Esophagus squamous epithelium (tissue), 5 donors: ENCODE data around the gene NECTIN1. TPM values are rescaled to one million over a fixed set of nuclear protein-coding genes. Genes with fewer than 3 reads are reported as not detected.

ENCODE experiments used
- DNase-seq: peaks from one replicate; lab custom pipeline; 2025; lab: John Stamatoyannopoulos, UW
- H3K27ac ChIP-seq, 4 donors: fragments of 200-600 bp; sonication (generic); one replicate each; pipeline ENCODE4 v1.5.1; 2016 to 2019; ENCODE audit warnings: mild to moderate bottlenecking in 1 of 4
- H3K27me3 ChIP-seq, 4 donors: fragments of 200-600 bp; sonication (generic); 1 replicate in 3 of 4; 2 replicates in 1 of 4; pipeline versions ENCODE4 v1.5.1 to v1.6.0; 2017 to 2021; ENCODE audit warnings: antibody characterized with exemption in 1 of 4
- H3K36me3 ChIP-seq, 3 donors: fragments of 200-600 bp; sonication (generic); one replicate each; pipeline ENCODE4 v1.5.1; 2016 to 2019
- H3K4me1 ChIP-seq, 3 donors: fragments of 200-600 bp; sonication (generic); one replicate each; pipeline ENCODE4 v1.5.1; 2017 to 2019
- H3K4me3 ChIP-seq, 4 donors: fragments of 200-600 bp; sonication (generic); 1 replicate in 3 of 4; 2 replicates in 1 of 4; pipeline ENCODE4 v1.5.1; 2016 to 2019; ENCODE audit warnings: mild to moderate bottlenecking in 2 of 4, moderate library complexity in 1 of 4
- H3K9me3 ChIP-seq, 3 donors: fragments of 200-600 bp; sonication (generic); one replicate each; pipeline ENCODE4 v1.5.1; 2016 to 2019
- CTCF ChIP-seq, 6 experiments: fragments of 450-650 bp in 4 of 6; fragments of 200-600 bp in 2 of 6; sonication (generic) in 2 of 6; IDR thresholded peaks; one replicate each; pipeline ENCODE4 v1.5.1; 2016 to 2019; ENCODE audit warnings: antibody characterized with exemption in 6 of 6, mild to moderate bottlenecking in 4 of 6, moderate library complexity in 4 of 6
- POLR2A ChIP-seq, 4 donors: fragments of 450-650 bp; IDR thresholded peaks; one replicate each; pipeline ENCODE4 v1.6.1; 2017; ENCODE audit warnings: antibody characterized with exemption in 4 of 4, mild to moderate bottlenecking in 4 of 4, moderate library complexity in 3 of 4
- WGBS, 2 donors: methylation state at CpG; one replicate each; pipeline ENCODE4 v1.1.5; 2018; 5-methylcytosine and 5-hydroxymethylcytosine counted together
- intact Hi-C: fragments of 100-400 bp; cut with DNase I; formaldehyde crosslinking; loops from one replicate; pipeline ENCODE4 v1.15.0; 2022
- total RNA-seq, 4 donors: library from RNA; depleted of rRNA; stranded (reverse); fragments of >200 nt; gene quantifications; one replicate each; pipeline ENCODE4 v1.1.0, GENCODE V29; 2016
- donor health status: DM: yes; HTN: yes; CAD: no.

NECTIN1 gene
- total RNA-seq, 4 donors from 2014 or later, result 72.5 to 163 (median 117) TPM

- no peak for TF ChIP-seq CTCF (IDR thresholded peaks at IDR 0.05)
- no peak for TF ChIP-seq POLR2A (IDR thresholded peaks at IDR 0.05)
- intact Hi-C loops, result no loop called here
- H3K27ac ChIP-seq, result no peak overlapping the region
- H3K27me3 ChIP-seq, result no peaks in the 10 kb centered on the region
- DNase-seq, result no peak
- 83% methylated on average over 11 of the region's 21 CpGs; no CpG with 5 or more reads in 1 of the 2 donors for WGBS, 2 donors
- H3K4me3 ChIP-seq, result no peak overlapping the region
- H3K4me1 ChIP-seq, result peaks cover 42 to 93% (median 44%) of the 10 kb centered on the region in 3 donors
- H3K36me3 ChIP-seq, result peaks cover 26 to 67% (median 31%) of the 10 kb centered on the region in 3 donors
- no peaks in the 10 kb centered on the region for H3K9me3 ChIP-seq
Measured at GRCh38 chr11:119678351-119678750, 50.6 kb downstream of the NECTIN1 start.

GRCh38 chr11:119677840-119678239 lies 51.2 kb downstream of the NECTIN1 start:
- intact Hi-C loops, result no loop called here
- WGBS, 2 donors, result 86 to 90% methylated on average over 4 to 6 of the region's 9 CpGs

GRCh38 chr11:119676461-119677020 lies 52.5 kb downstream of the NECTIN1 start:
- H3K27ac ChIP-seq, result peak overlapping the region in 3 of 4 donors; percentile 9 to 58 (median 46)
- peaks cover 44 to 93% (median 44%) of the 10 kb centered on the region in 3 donors for H3K4me1 ChIP-seq
- no peak overlapping the region for H3K4me3 ChIP-seq
- no peak for DNase-seq
- H3K9me3 ChIP-seq, result no peaks in the 10 kb centered on the region
- no peaks in the 10 kb centered on the region for H3K27me3 ChIP-seq
- H3K36me3 ChIP-seq, result peaks cover 26 to 84% (median 39%) of the 10 kb centered on the region in 3 donors
- intact Hi-C loops, result no loop called here
- TF ChIP-seq CTCF (IDR thresholded peaks at IDR 0.05), result no peak
- no peak for TF ChIP-seq POLR2A (IDR thresholded peaks at IDR 0.05)
- 46 to 60% methylated on average over 4 of the region's 10 CpGs for WGBS, 2 donors

More at GRCh38 chr11:119677840-119678239, 51.2 kb downstream of the NECTIN1 start:
- no peak for TF ChIP-seq POLR2A (IDR thresholded peaks at IDR 0.05)
- TF ChIP-seq CTCF (IDR thresholded peaks at IDR 0.05), result no peak
- peaks cover 44 to 93% (median 45%) of the 10 kb centered on the region in 3 donors for H3K4me1 ChIP-seq
- no peak overlapping the region for H3K4me3 ChIP-seq
- no peaks in the 10 kb centered on the region for H3K9me3 ChIP-seq
- peak overlapping the region in 1 of 4 donors; percentile 9 for H3K27ac ChIP-seq
- DNase-seq, result no peak
- H3K36me3 ChIP-seq, result peaks cover 26 to 72% (median 35%) of the 10 kb centered on the region in 3 donors
- H3K27me3 ChIP-seq, result no peaks in the 10 kb centered on the region

GRCh38 chr11:119673759-119674336 lies 55.2 kb downstream of the NECTIN1 start:
- Histone ChIP-seq H3K27ac (peak overlapping the region; percentile 48 to 66 (median 64)), H3K36me3 (peaks cover 26 to 98% (median 39%) of the 10 kb centered on the region in 3 donors), H3K4me1 (peaks cover 33 to 94% (median 39%) of the 10 kb centered on the region in 3 donors), H3K27me3 (no peaks in the 10 kb centered on the region), H3K9me3 (no peaks in the 10 kb centered on the region), H3K4me3 (no peak overlapping the region)
- intact Hi-C loops, result no loop called here
- DNase-seq, result no peak
- 49 to 70% methylated on average over 6 to 9 of the region's 15 CpGs for WGBS, 2 donors
- no peak for TF ChIP-seq POLR2A (IDR thresholded peaks at IDR 0.05)
- peak in 4 of 6 experiments; percentile 11 to 35 (median 22) for TF ChIP-seq CTCF (IDR thresholded peaks at IDR 0.05)
